Testis (tissue), 3 donors: ENCODE data around the gene KIF25. TPM values are rescaled to one million over a fixed set of nuclear protein-coding genes. Genes with fewer than 3 reads are reported as not detected.

Experiments
- DNase-seq: peaks from one replicate; pipeline ENCODE4 v3.0.0-alpha.2; 2019
- H3K27ac ChIP-seq, 2 donors: fragments of 200-600 bp; sonication (generic); one replicate each; pipeline ENCODE4 v1.5.1; 2019
- H3K27me3 ChIP-seq: fragments of 200-600 bp; sonication (generic); one replicate; pipeline ENCODE4 v1.5.1; 2019
- H3K36me3 ChIP-seq: fragments of 200-600 bp; sonication (generic); one replicate; pipeline ENCODE4 v1.5.1; 2017; ENCODE audit warnings: low read depth; ENCODE audit errors: missing control alignments
- H3K4me1 ChIP-seq: fragments of 200-600 bp; sonication (generic); one replicate; pipeline ENCODE4 v1.5.1; 2019
- H3K4me3 ChIP-seq, 2 donors: fragments of 200-600 bp; sonication (generic); one replicate each; pipeline ENCODE4 v1.5.1; 2017 to 2019
- H3K9me3 ChIP-seq: fragments of 200-600 bp; sonication (generic); one replicate; pipeline ENCODE4 v1.5.1; 2017
- POLR2A ChIP-seq: fragments of 450-650 bp; IDR thresholded peaks from one replicate; pipeline ENCODE4 v1.6.1; 2017; ENCODE audit warnings: antibody characterized with exemption, mild to moderate bottlenecking, moderate library complexity
- WGBS, 2 donors: methylation state at CpG; one replicate each; pipeline ENCODE4 v1.1.5; 2018; 5-methylcytosine and 5-hydroxymethylcytosine counted together
- intact Hi-C: fragments of 100-400 bp; cut with DNase I; formaldehyde crosslinking; loops from one replicate; pipeline ENCODE4 v1.15.1; 2023; ENCODE audit warnings: low total_unique reads
- polyA plus RNA-seq: library from polyadenylated mRNA; stranded (reverse); fragments of 350-450 nt; fragmentation: Illumina TruSeq; extraction: RNeasy Lipid Tissue Mini Kit (QIAGEN cat#74804); gene quantifications from one replicate; pipeline ENCODE4 v1.2.3, GENCODE V29; 2014; ENCODE audit warnings: low read depth, low replicate concordance; ENCODE audit not compliant: insufficient read depth
- total RNA-seq, 2 donors: library from RNA; depleted of rRNA; stranded (reverse); fragments of >200 nt; gene quantifications; one replicate each; pipeline ENCODE4 v1.2.3, GENCODE V29; 2016
- TF ChIP-seq, protein P1 (sequence below), 3 experiments: fragments of 450-650 bp in 2 of 3; fragments of 200-600 bp in 1 of 3; sonication (generic) in 1 of 3; IDR thresholded peaks; one replicate each; pipeline ENCODE4 v1.5.1; 2016 to 2019; ENCODE audit warnings: antibody characterized with exemption in 3 of 3, mild to moderate bottlenecking in 2 of 3, moderate library complexity in 1 of 3

KIF25 gene
- total and polyA plus RNA-seq, 3 donors from 2014 or later = 1.1 to 5.0 (median 1.6) TPM

DNA sequence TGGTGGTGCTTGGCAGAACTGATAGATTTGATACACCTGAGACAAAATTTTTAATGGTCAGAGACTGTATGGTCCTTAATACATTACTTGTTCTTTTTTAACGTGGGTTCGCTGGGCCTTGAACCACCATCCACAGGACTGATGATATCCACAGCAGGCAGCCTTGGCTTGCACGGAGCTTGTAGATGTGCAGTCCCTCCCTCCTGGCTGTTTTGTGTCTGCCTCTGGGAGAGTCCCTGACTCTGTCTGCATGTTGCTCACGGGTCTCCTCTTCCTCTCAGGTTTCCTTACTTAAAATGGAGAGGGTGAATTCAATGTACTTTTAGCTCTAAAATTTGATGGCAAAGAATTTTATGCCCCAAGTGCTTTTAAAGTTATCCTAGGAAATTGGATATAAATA, 17.5 kb downstream of the KIF25 start:
- no peak overlapping the region for H3K4me3 ChIP-seq
- no peak for DNase-seq
- H3K27ac ChIP-seq = no peak overlapping the region
- H3K27me3 ChIP-seq = no peaks in the 10 kb centered on the region
- WGBS, 2 donors = 66 to 79% methylated on average over 4 of the region's 4 CpGs
- H3K9me3 ChIP-seq = no peaks in the 10 kb centered on the region
- no peak for TF ChIP-seq POLR2A
- TF ChIP-seq, protein P1, sequence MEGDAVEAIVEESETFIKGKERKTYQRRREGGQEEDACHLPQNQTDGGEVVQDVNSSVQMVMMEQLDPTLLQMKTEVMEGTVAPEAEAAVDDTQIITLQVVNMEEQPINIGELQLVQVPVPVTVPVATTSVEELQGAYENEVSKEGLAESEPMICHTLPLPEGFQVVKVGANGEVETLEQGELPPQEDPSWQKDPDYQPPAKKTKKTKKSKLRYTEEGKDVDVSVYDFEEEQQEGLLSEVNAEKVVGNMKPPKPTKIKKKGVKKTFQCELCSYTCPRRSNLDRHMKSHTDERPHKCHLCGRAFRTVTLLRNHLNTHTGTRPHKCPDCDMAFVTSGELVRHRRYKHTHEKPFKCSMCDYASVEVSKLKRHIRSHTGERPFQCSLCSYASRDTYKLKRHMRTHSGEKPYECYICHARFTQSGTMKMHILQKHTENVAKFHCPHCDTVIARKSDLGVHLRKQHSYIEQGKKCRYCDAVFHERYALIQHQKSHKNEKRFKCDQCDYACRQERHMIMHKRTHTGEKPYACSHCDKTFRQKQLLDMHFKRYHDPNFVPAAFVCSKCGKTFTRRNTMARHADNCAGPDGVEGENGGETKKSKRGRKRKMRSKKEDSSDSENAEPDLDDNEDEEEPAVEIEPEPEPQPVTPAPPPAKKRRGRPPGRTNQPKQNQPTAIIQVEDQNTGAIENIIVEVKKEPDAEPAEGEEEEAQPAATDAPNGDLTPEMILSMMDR (IDR thresholded peaks at IDR 0.05) = no peak
- H3K4me1 ChIP-seq = peaks cover 7% of the 10 kb centered on the region
- intact Hi-C loops = no loop called here
- no peaks in the 10 kb centered on the region for H3K36me3 ChIP-seq

DNA sequence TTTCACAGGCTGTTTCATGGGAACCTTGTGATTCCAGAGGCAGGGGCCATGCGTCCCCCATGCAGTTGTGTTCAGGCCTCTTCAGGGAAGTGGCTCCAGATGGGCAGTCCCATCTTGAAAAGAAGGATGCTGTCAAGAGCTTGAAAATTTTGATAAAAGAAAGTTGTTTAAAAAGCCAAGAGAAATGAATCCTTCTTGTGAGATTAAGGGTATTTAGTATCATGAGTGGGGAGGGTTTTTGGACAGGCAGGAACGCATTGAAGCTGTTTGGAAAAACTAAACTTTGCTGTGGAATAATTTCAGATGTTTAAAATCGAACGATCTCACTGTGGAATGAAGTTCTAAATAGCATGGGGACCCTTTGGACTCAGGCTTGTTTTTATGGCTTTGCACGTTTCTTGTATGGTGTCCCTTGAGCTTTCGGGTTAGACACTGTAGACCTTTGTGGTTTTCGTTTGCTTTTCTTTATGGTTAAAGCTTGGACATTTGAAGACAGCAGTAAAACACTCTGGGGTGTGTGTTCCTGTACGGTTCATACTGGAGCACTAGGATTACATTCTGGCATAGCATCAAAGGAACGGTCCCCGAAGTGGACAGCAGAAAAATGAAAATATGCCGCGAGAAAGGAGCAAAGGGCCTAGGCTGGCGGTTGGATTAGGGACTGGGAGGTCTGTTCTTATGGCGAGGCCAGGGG, 18.2 kb downstream of the KIF25 start:
- intact Hi-C loops = no loop called here
- no peak overlapping the region for H3K27ac ChIP-seq

DNA sequence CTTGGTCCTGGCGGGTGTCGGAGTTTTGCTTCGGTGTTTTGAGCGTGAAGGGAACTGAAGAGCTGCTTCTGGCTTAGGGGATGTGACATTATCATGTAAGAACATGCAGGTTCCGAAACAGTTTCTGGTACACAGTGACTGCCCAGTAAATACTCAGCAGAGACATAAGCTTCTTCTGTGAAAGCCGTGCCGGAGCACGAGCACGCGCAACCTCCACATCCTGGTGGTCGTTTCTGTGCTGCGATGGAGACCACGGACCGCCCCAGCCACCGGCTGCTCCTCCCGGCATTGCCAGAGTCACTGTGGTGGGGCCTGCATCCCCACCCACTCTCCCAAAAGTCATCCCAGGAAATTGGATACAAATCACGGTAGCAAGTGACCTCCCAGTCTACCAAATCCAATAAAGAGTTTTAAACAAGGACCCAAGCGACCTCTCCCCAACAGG, 18.7 kb downstream of the KIF25 start:
- H3K9me3 ChIP-seq = no peaks in the 10 kb centered on the region
- H3K4me1 ChIP-seq = peaks cover 7% of the 10 kb centered on the region
- H3K27ac ChIP-seq = no peak overlapping the region
- TF ChIP-seq, protein P1 (IDR thresholded peaks at IDR 0.05) = no peak
- no peak for TF ChIP-seq POLR2A
- DNase-seq = no peak
- no peaks in the 10 kb centered on the region for H3K27me3 ChIP-seq
- intact Hi-C loops = no loop called here
- 92 to 93% methylated on average over 18 of the region's 18 CpGs for WGBS, 2 donors
- H3K4me3 ChIP-seq = no peak overlapping the region
- H3K36me3 ChIP-seq = no peaks in the 10 kb centered on the region

More for the DNA sequence above, 18.2 kb downstream of the KIF25 start:
- H3K36me3 ChIP-seq = no peaks in the 10 kb centered on the region
- H3K27me3 ChIP-seq = no peaks in the 10 kb centered on the region
- TF ChIP-seq POLR2A = no peak
- TF ChIP-seq, protein P1 (IDR thresholded peaks at IDR 0.05) = no peak
- H3K4me3 ChIP-seq = no peak overlapping the region
- H3K9me3 ChIP-seq = no peaks in the 10 kb centered on the region
- 76 to 81% methylated on average over 14 of the region's 14 CpGs for WGBS, 2 donors
- H3K4me1 ChIP-seq = peaks cover 7% of the 10 kb centered on the region
- no peak for DNase-seq

DNA sequence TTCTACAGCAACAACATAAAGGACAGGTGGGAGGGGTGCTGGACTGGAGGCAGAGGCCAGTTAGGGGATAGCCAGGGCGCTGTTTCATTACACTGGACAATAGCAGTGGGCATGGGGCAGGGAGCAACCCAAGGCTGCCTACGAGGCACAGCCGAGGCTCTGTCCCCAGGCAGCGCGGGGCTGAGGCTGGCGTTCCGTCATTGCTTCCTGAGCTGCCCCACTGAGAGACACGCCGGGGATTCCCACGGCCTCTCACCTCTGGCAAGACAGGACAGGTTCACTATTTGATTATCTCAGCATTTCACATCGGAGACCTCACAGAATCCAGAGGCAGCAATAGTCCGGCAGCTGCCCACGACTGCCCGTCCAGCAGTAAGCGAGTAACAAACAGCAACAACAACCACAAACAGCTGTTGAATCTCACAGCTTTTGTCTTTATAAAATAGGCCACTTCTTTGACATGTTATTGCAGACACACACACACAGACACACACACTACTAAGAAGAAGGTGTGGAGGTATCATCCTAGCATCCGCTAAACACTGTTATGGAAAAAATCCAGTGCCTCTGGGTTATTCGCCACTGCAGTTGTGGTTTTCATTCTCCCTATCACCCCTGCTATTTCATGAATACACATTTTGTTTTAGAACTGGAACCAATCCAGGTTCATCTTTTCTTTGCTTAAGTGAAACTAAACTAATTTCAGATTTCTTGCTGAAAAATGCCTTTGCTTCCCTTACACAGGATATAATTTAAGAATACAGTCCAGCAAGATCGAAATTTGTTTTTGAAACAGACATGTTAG, 19.5 kb downstream of the KIF25 start:
- intact Hi-C loops = no loop called here
- H3K27me3 ChIP-seq = no peaks in the 10 kb centered on the region
- peaks cover 7% of the 10 kb centered on the region for H3K4me1 ChIP-seq
- no peak overlapping the region for H3K4me3 ChIP-seq
- H3K27ac ChIP-seq = no peak overlapping the region
- no peak for TF ChIP-seq POLR2A
- TF ChIP-seq, protein P1 (IDR thresholded peaks at IDR 0.05) = no peak
- H3K36me3 ChIP-seq = no peaks in the 10 kb centered on the region
- DNase-seq = no peak
- 65 to 80% methylated on average over 11 to 18 of the region's 18 CpGs for WGBS, 2 donors
- no peaks in the 10 kb centered on the region for H3K9me3 ChIP-seq
